Activated T-helper 2 cell treated with anti-CD3 and anti-CD28 coated beads, Interferon-gamma antibody, Interleukin-2, Interleukin-4, amounts not matched to agents 10 μg/mL and 5 μg/mL and 100 μg/mL, durations not matched to agents 14 hours and 24 hours and 36 hours (primary cell): Measurements from ENCODE around the gene STKLD1. TPM values are rescaled to one million over a fixed set of nuclear protein-coding genes. Genes with fewer than 3 reads are reported as not detected.
"Not testable (repeated sequence)": the region's sequence is repeated elsewhere in the genome, so short reads cannot be mapped to it uniquely, and the experiment has no call there.

Experiments
- DNase-seq: peaks from one replicate; pipeline ENCODE4 v3.0.0; 2021; ENCODE audit warnings: low spot score
- H3K27ac Mint-ChIP-seq: one replicate; pipeline ENCODE4 v1.8.0; 2021; ENCODE audit warnings: mixed read lengths
- H3K27me3 Mint-ChIP-seq: one replicate; pipeline ENCODE4 v1.8.0; 2021; ENCODE audit warnings: low read depth, mixed read lengths
- H3K36me3 Mint-ChIP-seq: one replicate; pipeline ENCODE4 v1.8.0; 2021; ENCODE audit warnings: low read depth, mixed read lengths
- H3K4me1 Mint-ChIP-seq: one replicate; pipeline ENCODE4 v1.8.0; 2021; ENCODE audit warnings: low read depth, mixed read lengths
- H3K4me3 Mint-ChIP-seq: one replicate; pipeline ENCODE4 v1.8.0; 2021; ENCODE audit warnings: low read depth, mild to moderate bottlenecking, moderate library complexity, mixed read lengths
- H3K9me3 Mint-ChIP-seq: one replicate; pipeline ENCODE4 v1.8.0; 2021; ENCODE audit warnings: mixed read lengths
- intact Hi-C: fragments of 100-400 bp; cut with micrococcal nuclease; formaldehyde crosslinking; loops from one replicate; pipeline ENCODE4 v1.15.1; 2023
- total RNA-seq: library from RNA; stranded (reverse); gene quantifications from 2 replicates; pipeline ENCODE4 v1.2.3, GENCODE V29; 2022

The STKLD1 gene
- total RNA-seq, 1 donor from 2014 or later: 0.87 TPM

GRCh38 chr9:133433351-133433843 is 57.2 kb downstream of the STKLD1 start:
- no peaks in the 10 kb centered on the region for H3K9me3 Mint-ChIP-seq
- H3K27me3 Mint-ChIP-seq: peaks cover 5% of the 10 kb centered on the region
- DNase-seq: no peak
- no peak overlapping the region for H3K4me3 Mint-ChIP-seq
- H3K27ac Mint-ChIP-seq: no peak overlapping the region
- H3K36me3 Mint-ChIP-seq: no peaks in the 10 kb centered on the region
- no peaks in the 10 kb centered on the region for H3K4me1 Mint-ChIP-seq
- intact Hi-C loops: no loop called here

GRCh38 chr9:133436681-133437080 is 60.5 kb downstream of the STKLD1 start:
- Mint-ChIP-seq H3K36me3 (no peaks in the 10 kb centered on the region), H3K4me3 (no peak overlapping the region), H3K9me3 (no peaks in the 10 kb centered on the region), H3K4me1 (no peaks in the 10 kb centered on the region), H3K27ac (no peak overlapping the region), H3K27me3 (no peaks in the 10 kb centered on the region)
- intact Hi-C loops: no loop called here
- no peak for DNase-seq

- Mint-ChIP-seq H3K27me3 (no peaks in the 10 kb centered on the region), H3K27ac (no peak overlapping the region), H3K9me3 (no peaks in the 10 kb centered on the region), H3K4me1 (no peaks in the 10 kb centered on the region), H3K4me3 (no peak overlapping the region), H3K36me3 (no peaks in the 10 kb centered on the region)
- DNase-seq: no peak
- intact Hi-C loops: no loop called here
These were observed 61.8 kb downstream of the STKLD1 start for GRCh38 chr9:133437753-133438531.

- intact Hi-C loops: no loop called here
- Mint-ChIP-seq H3K4me1 (no peaks in the 10 kb centered on the region), H3K27ac (no peak overlapping the region), H3K36me3 (no peaks in the 10 kb centered on the region), H3K4me3 (no peak overlapping the region), H3K27me3 (no peaks in the 10 kb centered on the region), H3K9me3 (no peaks in the 10 kb centered on the region)
- no peak for DNase-seq
These were observed 63.2 kb downstream of the STKLD1 start for GRCh38 chr9:133439337-133439736.

- H3K4me3 Mint-ChIP-seq: no peak overlapping the region
- no peaks in the 10 kb centered on the region for H3K27me3 Mint-ChIP-seq
- H3K27ac Mint-ChIP-seq: no peak overlapping the region
- intact Hi-C loops: no loop called here
- DNase-seq: no peak
- H3K9me3 Mint-ChIP-seq: no peaks in the 10 kb centered on the region
- no peaks in the 10 kb centered on the region for H3K4me1 Mint-ChIP-seq
- H3K36me3 Mint-ChIP-seq: no peaks in the 10 kb centered on the region
These were observed 64.7 kb downstream of the STKLD1 start for GRCh38 chr9:133440874-133441273.

- Mint-ChIP-seq H3K27me3 (no peaks in the 10 kb centered on the region), H3K4me1 (no peaks in the 10 kb centered on the region), H3K36me3 (no peaks in the 10 kb centered on the region), H3K9me3 (no peaks in the 10 kb centered on the region), H3K4me3 (no peak overlapping the region), H3K27ac (no peak overlapping the region)
- DNase-seq: no peak
- intact Hi-C loops: no loop called here
These were observed 65.4 kb downstream of the STKLD1 start for GRCh38 chr9:133441571-133441970.

GRCh38 chr9:133443248-133443647 is 67.1 kb downstream of the STKLD1 start:
- no peaks in the 10 kb centered on the region for H3K27me3 Mint-ChIP-seq
- no peak for DNase-seq
- H3K9me3 Mint-ChIP-seq: no peaks in the 10 kb centered on the region
- intact Hi-C loops: no loop called here
- H3K4me3 Mint-ChIP-seq: no peak overlapping the region
- no peaks in the 10 kb centered on the region for H3K4me1 Mint-ChIP-seq
- H3K36me3 Mint-ChIP-seq: no peaks in the 10 kb centered on the region
- no peak overlapping the region for H3K27ac Mint-ChIP-seq

GRCh38 chr9:133443982-133444381 is 67.8 kb downstream of the STKLD1 start:
- no peak for DNase-seq
- Mint-ChIP-seq H3K27ac (no peak overlapping the region), H3K27me3 (no peaks in the 10 kb centered on the region), H3K4me3 (no peak overlapping the region), H3K9me3 (no peaks in the 10 kb centered on the region), H3K4me1 (no peaks in the 10 kb centered on the region), H3K36me3 (no peaks in the 10 kb centered on the region)
- intact Hi-C loops: no loop called here

- no peaks in the 10 kb centered on the region for H3K36me3 Mint-ChIP-seq
- H3K27me3 Mint-ChIP-seq: no peaks in the 10 kb centered on the region
- H3K4me3 Mint-ChIP-seq: no peak overlapping the region
- no peaks in the 10 kb centered on the region for H3K4me1 Mint-ChIP-seq
- DNase-seq: no peak
- no peaks in the 10 kb centered on the region for H3K9me3 Mint-ChIP-seq
- intact Hi-C loops: no loop called here
- H3K27ac Mint-ChIP-seq: no peak overlapping the region
These were observed 69.3 kb downstream of the STKLD1 start for GRCh38 chr9:133445293-133445969.

- H3K27me3 Mint-ChIP-seq: no peaks in the 10 kb centered on the region
These were observed 72.4 kb downstream of the STKLD1 start for GRCh38 chr9:133448487-133448972.

GRCh38 chr9:133449760-133450159 is 73.6 kb downstream of the STKLD1 start:
- Mint-ChIP-seq H3K27me3 (no peaks in the 10 kb centered on the region), H3K4me1 (no peaks in the 10 kb centered on the region), H3K27ac (no peak overlapping the region), H3K4me3 (no peak overlapping the region), H3K9me3 (no peaks in the 10 kb centered on the region), H3K36me3 (no peaks in the 10 kb centered on the region)
- intact Hi-C loops: no loop called here
- DNase-seq: no peak

More at GRCh38 chr9:133448487-133448972, 72.4 kb downstream of the STKLD1 start:
- no peaks in the 10 kb centered on the region for H3K4me1 Mint-ChIP-seq
- DNase-seq: no peak
- no peaks in the 10 kb centered on the region for H3K9me3 Mint-ChIP-seq
- H3K36me3 Mint-ChIP-seq: no peaks in the 10 kb centered on the region
- H3K27ac Mint-ChIP-seq: no peak overlapping the region
- no peak overlapping the region for H3K4me3 Mint-ChIP-seq
- intact Hi-C loops: no loop called here

GRCh38 chr9:133451865-133452264 is 75.7 kb downstream of the STKLD1 start:
- H3K4me1 Mint-ChIP-seq, H3K9me3 Mint-ChIP-seq, H3K4me3 Mint-ChIP-seq, H3K27me3 Mint-ChIP-seq, intact Hi-C loops, DNase-seq, H3K27ac Mint-ChIP-seq, H3K36me3 Mint-ChIP-seq: not testable (repeated sequence)

- no peak for DNase-seq
- H3K4me1 Mint-ChIP-seq: no peaks in the 10 kb centered on the region
- intact Hi-C loops: no loop called here
- H3K27me3 Mint-ChIP-seq: no peaks in the 10 kb centered on the region
- no peaks in the 10 kb centered on the region for H3K36me3 Mint-ChIP-seq
- H3K27ac Mint-ChIP-seq: no peak overlapping the region
- H3K9me3 Mint-ChIP-seq: no peaks in the 10 kb centered on the region
- no peak overlapping the region for H3K4me3 Mint-ChIP-seq
These were observed 76.4 kb downstream of the STKLD1 start for GRCh38 chr9:133452562-133452961.
